HG03045 (cell line): ENCODE results near the gene VSIR.

Experiments used
- ATAC-seq: cut with Tn5 transposase; IDR thresholded peaks from one replicate; pipeline ENCODE4 v1.9.1; 2021; ENCODE audit warnings: mild to moderate bottlenecking, moderate library complexity; ENCODE audit not compliant: unreplicated experiment

The VSIR gene

DNA sequence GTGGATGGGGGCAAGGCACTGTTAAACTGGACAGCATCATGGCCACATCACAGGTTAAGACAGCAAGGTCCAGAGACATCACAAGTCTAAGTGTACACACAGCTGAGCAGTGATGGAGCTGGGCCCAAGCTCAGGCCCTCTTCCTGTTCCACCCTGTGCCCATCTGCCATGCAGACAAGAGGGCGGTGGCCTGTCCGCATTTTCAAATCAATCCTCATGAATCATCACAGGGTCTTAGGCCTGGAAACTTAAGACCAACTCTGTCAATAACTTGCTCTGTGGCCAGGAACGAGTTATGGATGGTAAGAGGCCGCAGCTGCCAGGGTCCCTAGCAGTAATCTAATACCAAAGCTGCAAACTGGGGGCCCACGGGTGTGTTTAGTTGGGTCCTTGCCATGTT is 56.9 kb downstream of the VSIR start:
- no peak for ATAC-seq

DNA sequence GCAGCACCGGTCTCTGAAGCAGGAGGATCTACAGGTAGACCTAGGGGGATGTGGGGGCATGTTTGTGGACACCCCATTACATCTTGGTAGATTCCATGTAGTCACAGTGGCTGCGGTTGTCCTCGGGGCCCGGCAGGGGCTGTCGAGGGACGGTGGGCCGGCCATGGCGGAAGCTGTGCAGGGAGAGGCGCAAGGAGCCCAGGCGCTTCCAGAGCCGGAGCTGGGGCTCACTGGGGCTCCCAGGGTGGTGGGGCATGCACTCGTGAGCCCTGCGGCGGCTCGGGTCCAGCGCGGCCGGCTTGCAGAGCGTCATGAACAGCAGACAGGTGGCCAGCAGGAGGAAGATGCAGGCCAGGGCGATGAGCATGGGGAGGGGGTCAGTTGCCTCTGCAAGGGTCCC is 57.5 kb downstream of the VSIR start:
- ATAC-seq = no peak

DNA sequence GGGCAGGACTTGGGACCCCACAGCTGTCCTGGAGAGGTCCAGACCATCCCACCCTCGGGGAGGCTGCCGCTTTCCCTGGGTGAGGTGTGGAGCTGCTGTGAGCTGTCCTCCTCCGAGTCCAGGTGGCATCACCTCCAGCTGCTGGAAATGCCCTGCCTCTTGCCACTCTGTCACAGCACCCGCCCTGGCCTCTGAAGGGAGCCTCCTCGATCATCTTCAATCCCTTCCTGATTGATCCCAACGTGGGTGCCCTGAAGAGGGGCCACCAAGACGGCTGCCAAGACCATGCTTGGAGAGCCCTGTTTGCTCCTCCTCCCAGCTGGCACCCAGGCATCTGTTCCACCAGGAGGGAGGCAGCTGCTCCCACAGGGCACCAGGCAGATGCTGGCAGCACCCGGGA is 58.3 kb downstream of the VSIR start:
- no peak for ATAC-seq

DNA sequence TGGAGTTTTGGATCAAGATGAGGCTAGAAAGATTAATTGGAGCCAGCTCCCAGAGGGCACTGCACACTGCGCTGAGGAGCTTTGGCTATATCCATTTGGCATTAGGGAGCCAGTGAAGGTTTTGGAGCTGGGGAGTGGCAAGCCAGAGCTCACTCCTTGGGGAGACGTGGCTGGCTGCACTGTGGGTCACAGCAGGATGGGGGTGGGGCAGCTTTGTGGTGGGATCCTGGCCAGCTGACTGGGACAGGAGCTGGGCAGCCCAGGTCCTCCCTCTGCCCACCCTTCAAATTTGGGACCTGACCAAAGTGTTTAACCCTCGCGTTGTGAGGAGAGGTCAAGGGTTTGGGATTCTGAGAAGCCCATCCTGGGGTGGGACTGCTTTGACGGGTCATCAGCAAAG is 58.7 kb downstream of the VSIR start:
- no peak for ATAC-seq

DNA sequence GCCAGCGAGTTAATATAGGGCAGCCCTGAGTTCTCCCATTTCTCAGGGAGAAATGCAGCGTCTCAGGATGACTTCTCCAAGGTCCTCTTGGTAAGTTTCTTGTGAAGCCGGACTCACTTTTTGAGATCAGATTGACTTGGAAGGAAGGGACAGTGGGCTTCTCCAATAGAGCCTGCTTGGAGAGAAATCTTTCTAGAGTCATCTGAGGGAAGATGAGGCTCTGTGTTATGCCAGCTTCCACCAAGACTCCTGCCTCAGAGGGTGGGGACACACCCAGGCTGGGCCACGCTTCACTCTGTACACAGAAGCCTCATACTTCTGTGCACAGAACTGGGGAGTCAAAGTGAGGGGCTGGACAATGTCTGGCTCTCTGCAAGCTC is 59.3 kb downstream of the VSIR start:
- ATAC-seq = no peak

DNA sequence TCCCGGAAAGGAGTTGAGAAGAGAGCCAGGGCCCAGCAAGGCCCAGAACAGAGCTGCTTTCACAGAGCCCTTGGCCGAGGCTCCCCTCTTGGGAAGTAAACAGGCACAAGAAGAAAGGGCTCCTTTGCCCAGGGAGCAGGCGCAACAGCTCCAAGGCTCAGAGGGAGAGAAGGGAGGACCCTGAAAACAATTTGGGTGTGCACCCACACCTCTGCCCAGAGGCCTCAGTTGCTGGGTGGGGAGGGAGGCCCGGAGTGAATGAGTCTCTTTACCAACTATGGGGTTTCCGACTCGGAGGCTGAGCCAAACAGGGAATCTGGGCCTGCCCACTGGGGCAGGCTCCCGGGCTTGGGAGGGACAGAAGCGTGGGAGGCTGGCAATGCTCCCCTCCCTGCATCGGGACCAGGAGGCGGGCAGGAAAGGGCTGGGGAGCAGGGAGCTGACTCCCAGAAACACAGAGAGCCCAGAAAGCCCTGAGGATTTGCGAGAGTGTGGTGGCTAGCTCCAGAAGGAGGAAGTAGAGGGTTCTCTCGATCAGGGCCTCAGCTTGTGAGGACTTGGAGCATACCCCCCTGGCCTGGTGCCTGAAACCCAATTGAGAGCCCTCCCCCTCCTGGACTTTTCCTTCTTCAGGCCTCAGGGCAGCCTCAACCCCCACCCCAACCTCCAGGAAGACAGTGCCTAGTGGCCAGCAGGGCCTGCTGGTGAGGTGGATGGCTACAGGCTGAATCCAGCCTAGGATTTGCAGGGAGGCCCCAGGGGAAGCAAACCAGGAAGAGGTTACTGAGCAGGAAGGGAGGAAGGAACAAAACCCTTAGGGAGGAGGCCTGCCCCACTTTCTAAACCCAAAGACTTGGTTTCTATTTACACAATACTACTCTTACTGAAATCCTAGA is 59.9 kb downstream of the VSIR start:
- no peak for ATAC-seq

DNA sequence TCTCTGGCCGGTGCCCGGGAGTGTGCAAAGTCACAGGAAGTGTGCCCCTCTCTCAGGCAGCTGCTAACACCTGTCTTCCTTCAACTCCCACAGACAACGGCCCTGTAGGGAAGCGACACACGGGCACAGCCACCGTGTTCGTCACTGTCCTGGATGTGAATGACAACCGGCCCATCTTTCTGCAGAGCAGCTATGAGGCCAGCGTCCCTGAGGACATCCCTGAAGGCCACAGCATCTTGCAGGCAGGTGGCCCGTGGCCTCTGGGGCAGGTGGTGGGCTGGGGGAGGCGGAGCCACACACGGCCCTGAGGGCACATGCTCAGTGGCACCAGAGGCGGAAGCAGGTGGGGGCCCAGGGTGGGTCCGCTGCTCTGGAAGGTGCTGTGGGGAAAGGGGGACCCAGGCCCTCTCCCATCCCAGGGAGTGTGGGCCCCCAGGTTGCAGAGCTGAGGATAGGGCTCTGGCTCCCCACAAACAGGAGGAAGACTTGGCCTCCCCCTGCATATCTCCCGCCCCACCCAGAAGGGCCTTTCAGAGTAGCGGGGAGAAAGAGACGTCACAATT is 60.7 kb downstream of the VSIR start:
- ATAC-seq = no peak

DNA sequence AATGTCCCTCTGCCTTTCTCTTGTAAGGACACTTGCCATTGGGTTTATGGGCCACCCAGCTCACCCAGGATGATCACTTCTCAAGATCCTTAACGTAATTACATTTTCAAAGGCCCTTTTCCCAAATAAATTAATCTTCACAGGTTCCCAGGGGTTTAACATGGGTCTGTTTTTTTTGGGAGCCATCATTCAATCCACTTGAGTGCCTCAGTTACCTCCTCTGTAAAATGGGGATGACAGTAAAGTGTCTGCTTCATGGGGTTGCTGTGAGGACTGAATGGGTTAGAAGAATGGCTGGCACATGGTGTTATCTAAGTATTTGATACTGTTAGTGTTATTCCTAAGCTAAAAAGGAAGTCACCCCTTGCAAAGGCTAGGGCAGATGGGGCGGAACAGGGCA is 61.1 kb downstream of the VSIR start:
- ATAC-seq = no peak

DNA sequence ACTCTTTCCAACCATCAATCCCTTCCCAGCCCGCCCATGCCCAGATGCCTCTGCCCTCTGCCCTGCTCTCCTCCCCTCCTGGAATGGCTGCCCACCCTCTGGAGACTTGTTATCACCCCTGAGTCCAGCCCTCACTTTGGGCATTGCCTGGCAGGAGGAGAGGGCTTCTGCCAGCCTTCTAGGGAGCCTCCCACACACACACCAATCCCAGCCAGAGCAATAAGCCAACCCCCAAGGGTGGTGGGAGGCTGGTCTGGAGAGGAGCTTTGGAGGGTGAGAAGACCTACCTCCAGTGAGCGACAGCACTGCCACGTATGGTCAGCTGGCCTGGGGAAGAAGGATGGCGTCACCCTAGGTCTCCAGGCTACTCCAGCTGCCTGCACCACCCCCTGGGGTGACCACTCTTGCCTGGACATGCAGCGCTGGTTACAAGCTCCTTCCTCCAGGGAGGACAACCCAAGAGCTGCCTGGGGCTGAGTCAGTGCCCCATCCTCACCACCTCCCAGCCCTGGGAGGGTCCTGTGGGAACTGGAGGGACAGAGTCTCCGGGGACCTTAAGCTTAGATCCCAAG is 62.2 kb downstream of the VSIR start:
- no peak for ATAC-seq

DNA sequence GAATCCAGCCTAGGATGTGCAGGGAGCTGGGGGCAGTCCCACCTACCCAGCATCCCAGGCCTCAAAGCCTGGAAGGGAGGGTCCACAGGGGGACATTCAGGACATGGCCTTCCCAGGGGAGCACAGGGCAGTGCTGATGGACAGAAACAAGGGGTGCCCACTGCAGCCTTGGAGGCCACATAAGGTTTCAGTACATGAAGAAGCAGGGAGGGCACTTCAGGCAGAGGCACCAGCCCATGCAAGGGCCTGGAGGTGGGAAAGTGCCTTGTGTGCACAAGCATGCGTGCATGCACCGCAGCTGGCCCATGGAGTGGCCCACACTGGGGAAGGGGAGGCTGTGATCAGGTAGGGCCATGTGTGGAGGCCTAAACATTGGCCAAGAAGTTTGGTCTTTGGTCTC is 62.8 kb downstream of the VSIR start:
- no peak for ATAC-seq

DNA sequence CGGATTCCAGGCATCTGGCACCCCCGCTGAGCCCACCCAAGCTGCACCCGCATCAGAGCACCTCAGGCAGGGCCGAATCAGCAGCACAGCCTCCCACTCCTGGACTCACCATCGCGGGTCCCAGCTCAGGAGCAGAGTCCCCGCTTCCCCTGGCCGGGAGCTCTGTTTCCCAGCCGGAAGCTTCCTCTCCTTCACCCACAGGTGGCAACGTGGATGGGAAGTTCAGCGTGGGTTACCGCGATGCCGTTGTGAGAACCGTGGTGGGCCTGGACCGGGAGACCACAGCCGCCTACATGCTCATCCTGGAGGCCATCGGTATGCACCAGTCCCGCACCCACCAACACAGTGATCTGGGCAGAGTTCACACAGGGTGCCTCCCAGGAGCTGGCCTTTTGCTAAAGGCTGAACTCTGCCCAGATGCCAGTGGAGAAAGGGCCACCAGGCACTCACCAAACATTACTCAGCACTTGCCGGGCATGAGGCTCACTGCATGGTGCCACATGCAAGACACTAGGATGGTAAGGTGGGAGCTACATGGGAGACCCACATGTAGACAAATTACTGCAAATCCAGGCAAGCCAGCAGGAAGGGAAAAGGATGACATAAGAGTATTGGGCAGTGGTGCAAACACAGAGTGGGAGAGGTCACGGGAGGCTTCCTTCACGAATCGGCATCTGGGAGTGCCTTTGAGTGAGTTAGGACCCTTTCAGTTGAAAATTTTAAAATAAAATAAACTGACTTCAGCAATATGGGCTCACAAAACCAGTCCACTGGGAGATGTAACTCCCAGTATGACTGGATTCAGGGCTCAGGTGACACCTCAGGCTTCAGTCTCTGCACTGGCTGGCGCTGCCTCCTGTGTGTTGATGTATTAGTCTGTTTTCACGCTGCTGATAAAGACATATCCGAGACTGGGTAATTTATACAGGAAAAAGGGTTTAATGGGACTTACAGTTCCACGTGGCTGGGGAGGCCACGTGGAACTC is 64.1 kb downstream of the VSIR start:
- ATAC-seq = no peak

DNA sequence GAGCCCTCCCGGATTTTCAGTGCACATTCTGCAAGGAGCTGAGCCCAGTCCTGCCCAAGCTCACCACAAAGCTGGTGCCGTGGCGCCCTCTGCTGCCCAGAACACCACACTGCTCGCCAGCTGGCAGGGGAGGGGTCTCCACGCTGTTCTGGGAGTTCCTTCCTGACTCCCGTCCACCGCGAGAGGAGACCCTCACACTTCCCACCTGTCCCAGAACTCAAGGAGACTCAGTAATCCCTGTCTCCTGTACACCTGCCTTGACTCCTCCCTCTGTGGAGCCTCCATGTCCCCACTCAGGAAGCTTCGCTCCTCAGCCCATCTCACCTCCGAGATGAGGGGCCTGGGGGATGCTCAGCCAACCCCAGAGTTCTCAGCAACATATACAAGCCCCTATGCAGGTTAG is 65.0 kb downstream of the VSIR start:
- ATAC-seq = no peak

DNA sequence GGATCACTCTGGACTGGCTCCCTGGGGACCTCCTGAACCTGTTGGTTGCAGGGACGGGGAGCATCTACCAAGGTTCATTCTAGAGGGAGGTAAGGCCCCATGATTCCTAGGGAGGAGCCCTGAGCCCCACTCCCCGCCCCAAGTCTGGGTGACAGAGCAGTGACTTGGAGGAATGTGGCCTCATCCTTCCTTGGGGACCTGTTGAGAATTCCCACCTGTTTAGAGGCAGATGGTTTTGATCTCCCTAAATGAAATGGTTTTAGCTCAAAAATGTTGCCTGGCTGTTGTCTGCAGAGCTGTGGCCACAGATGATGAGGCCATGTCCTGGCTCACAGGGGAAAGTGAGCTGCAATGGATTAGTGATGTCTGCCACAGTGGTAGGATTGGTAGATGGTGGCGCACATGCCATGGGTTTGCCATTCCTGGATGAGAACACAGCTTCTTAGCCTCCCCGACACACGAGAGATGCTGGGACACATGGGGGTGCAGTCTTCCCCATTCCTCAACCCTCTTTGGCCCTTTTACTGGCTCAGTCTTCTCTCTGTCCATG is 66.0 kb downstream of the VSIR start:
- ATAC-seq = no peak

DNA sequence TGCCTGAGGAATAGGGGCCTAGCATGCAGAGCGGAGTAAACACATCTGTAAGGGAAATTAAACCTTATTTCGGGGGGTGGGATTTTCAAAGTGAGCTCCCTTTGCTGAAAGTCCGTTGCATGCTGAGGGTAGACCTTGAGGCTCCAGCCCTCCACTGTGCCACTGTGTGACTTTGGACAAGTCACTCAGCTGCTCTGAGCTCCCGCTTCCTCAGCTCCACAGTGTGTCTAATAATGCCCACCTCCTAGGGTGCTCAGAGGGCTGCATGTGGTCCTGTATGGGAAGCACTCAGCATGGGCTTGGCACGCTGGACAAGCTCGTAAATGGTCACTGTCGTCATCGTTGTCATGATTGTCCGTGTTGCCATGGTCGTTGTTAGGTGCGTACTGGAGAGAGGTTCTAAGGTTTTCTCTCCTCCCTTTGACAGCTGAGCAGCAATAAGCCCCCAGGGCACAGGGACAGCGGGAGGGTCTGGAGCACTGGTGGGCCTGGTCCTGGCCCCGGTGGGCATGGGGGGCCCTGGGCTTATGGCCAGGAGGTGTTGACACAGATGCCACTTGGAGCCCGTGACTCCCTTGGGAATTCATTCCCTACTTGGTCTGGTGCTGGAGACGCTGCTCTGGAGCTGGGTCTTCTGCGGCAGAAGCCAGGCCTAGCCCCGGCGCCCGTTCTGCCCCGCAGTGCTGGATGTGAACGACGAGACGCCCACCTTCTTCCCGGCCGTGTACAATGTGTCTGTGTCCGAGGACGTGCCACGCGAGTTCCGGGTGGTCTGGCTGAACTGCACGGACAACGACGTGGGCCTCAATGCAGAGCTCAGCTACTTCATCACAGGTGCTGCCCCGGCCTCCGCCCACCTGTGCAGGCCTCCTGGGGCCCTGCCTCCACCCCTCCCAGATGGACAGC is 66.9 kb downstream of the VSIR start:
- ATAC-seq = no peak

DNA sequence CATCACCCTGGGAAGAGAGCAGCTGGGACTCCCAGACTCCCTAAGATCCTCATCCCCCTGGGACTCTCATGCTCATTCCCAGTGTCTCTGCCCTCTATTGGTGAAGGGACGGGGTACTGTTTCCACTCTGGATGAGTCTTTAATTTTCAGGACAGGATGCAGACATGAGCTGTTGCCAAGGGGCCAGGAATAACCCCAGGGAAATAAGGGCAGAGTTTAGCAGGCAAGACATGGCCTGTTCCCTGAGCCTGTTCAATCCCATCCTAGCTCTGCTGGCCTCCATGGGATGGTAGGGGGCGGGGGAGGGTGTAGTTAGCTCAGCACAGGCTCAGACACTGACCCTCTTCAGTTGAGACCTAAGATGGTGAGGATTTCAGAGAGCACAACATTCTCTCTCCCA is 67.7 kb downstream of the VSIR start:
- no peak for ATAC-seq

DNA sequence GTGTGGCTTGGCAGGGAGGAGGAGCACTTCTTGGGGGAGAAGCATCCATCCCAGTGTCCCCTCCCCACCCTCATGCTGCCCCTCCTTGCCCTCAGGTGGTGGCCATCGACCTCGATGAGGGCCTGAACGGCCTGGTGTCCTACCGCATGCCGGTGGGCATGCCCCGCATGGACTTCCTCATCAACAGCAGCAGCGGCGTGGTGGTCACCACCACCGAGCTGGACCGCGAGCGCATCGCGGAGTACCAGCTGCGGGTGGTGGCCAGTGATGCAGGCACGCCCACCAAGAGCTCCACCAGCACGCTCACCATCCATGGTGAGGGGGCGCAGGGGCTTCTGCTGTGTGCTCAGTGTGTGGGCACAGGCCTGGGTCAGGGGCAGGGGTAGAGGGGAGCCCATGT is 68.5 kb downstream of the VSIR start:
- no peak for ATAC-seq

DNA sequence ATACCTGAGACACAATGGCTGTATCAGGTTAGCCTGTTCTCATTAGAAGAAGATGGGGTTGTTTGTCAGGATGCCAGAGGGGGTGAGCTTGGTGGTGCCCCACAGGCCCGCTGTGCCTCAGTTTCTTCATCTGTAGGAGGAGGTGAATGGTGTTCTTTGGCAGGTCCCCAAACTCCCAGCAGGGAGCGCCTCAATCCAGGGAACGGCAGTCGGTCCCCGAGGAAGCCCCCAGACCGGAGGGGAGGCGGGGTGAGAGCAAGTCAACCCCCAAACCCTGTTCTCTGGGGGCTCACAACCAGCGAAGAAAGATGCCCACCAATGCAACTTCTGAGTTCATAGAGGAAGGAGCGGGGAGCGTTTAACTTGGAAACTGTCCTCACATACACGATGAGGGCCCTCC is 69.7 kb downstream of the VSIR start:
- no peak for ATAC-seq

DNA sequence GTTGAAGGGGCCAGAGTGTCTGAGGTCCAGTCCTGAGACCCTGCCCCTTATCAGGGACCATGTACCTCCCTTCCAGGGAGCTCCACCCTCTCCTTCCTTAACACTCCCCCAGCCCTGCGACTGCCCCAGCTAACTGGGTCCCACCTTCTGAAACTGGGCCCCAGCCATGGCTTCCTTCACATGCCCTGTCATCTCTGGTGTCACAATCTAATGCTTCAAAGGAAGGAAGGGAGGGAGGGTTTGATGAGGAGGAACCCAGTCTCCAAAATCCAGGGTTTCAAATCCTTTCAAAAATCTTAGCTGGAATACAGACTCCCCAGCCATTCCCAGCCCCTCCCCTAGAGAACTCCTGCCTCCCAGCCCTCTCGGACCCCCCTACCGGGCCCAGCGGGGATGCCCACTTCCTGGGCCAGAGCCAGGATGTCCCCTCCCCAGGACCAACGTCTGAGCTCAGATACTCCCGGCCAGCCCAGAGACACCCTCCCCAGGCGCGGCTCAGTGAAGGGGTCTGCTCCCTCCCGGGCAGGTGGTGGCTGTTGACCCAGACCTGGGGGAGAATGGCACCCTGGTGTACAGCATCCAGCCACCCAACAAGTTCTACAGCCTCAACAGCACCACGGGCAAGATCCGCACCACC is 71.7 kb downstream of the VSIR start:
- ATAC-seq = no peak

DNA sequence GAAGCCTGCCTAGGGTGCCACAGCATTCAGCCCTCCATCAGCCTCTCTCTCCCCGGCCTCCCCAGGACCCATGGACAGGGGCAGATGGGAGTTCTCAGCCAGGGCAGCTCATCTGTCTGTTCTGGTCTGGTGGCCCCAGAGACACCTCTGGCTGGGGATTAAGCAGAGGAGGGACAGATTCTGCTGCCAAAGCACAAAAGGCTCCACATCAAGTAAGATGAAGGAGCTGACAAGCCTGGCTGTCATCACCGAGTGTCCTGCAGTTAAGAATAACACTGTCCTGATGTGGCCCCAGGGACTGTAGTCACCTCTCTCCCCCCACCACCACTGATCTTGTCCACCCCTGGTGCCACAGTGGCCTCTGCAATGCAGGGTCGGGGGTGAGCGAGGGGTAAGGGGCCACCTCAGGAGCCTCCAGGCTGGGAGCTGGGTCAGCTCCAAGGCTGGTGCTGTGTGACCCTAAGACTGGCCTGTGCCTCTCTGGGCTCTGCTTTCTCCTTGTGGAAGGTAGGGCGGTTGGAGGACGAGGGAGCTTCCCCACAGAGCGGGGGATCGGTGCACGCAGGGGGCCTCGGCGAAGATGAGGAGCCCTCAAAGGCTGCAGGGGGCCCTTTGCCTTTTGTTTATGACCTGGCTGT is 72.5 kb downstream of the VSIR start:
- no peak for ATAC-seq
